Suprapubic skin (tissue), 4 donors: ENCODE measurements around the gene SLC35A4. TPM values are rescaled to one million over a fixed set of nuclear protein-coding genes. Genes with fewer than 3 reads are reported as not detected.

Experiments
- DNase-seq, 2 donors: peaks; one replicate each; pipeline ENCODE4 v3.0.0-alpha.2; 2019; ENCODE audit warnings: low spot score in 2 of 2
- H3K27ac ChIP-seq: fragments of 200-600 bp; sonication (generic); one replicate; pipeline ENCODE4 v1.5.1; 2019
- H3K27me3 ChIP-seq: fragments of 200-600 bp; sonication (generic); one replicate; pipeline ENCODE4 v1.5.1; 2019
- H3K36me3 ChIP-seq: fragments of 200-600 bp; sonication (generic); one replicate; pipeline ENCODE4 v1.5.1; 2019
- H3K4me1 ChIP-seq: fragments of 200-600 bp; sonication (generic); one replicate; pipeline ENCODE4 v1.5.1; 2019
- H3K4me3 ChIP-seq: fragments of 200-600 bp; sonication (generic); one replicate; pipeline ENCODE4 v1.5.1; 2019; ENCODE audit warnings: mild to moderate bottlenecking
- H3K9me3 ChIP-seq: fragments of 200-600 bp; sonication (generic); one replicate; pipeline ENCODE4 v1.5.1; 2019
- CTCF ChIP-seq, 2 donors: fragments of 200-600 bp in 1 of 2; fragments of 450-650 bp in 1 of 2; sonication (generic) in 1 of 2; IDR thresholded peaks; one replicate each; pipeline ENCODE4 v1.5.1; 2016 to 2019; ENCODE audit warnings: antibody characterized with exemption in 2 of 2, mild to moderate bottlenecking in 1 of 2, moderate library complexity in 1 of 2
- EP300 ChIP-seq: sonication (generic); formaldehyde crosslinking; IDR thresholded peaks from one replicate; pipeline ENCODE4 v1.6.1; 2017; ENCODE audit warnings: antibody characterized with exemption
- POLR2A ChIP-seq, 2 donors: fragments of 450-650 bp; IDR thresholded peaks; one replicate each; pipeline ENCODE4 v1.6.1; 2017; ENCODE audit warnings: antibody characterized with exemption in 2 of 2, mild to moderate bottlenecking in 2 of 2, moderate library complexity in 2 of 2
- POLR2AphosphoS5 ChIP-seq, 3 donors: sonication (generic); formaldehyde crosslinking; IDR thresholded peaks; one replicate each; pipeline ENCODE4 v1.6.1; 2017; ENCODE audit warnings: antibody characterized with exemption in 3 of 3
- WGBS: methylation state at CpG from one replicate; pipeline ENCODE4 v1.1.5; 2018; 5-methylcytosine and 5-hydroxymethylcytosine counted together
- total RNA-seq, 4 donors: library from RNA; depleted of rRNA; stranded (reverse); fragments of >200 nt; gene quantifications; one replicate each; pipeline ENCODE4 v1.1.0, GENCODE V29; 2016

The SLC35A4 gene
- total RNA-seq, 4 donors from 2014 or later = 30.7 to 85.0 (median 63.1) TPM

- Histone ChIP-seq H3K27me3 (no peaks in the 10 kb centered on the region), H3K9me3 (no peaks in the 10 kb centered on the region), H3K4me3 (no peak overlapping the region), H3K27ac (peak overlapping the region; percentile 97), H3K36me3 (peaks cover 34% of the 10 kb centered on the region), H3K4me1 (peaks cover 44% of the 10 kb centered on the region)
- TF ChIP-seq CTCF (IDR thresholded peaks at IDR 0.05) = no peak
- no peak for TF ChIP-seq EP300
- TF ChIP-seq POLR2AphosphoS5 (IDR thresholded peaks at IDR 0.05) = no peak
- TF ChIP-seq POLR2A (IDR thresholded peaks at IDR 0.05) = no peak
- DNase-seq = peak; percentile 69 to 82
- WGBS = 56% methylated on average over 2 of the region's 3 CpGs
Measured at GRCh38 chr5:140549237-140550144, 15.1 kb upstream of the SLC35A4 start.

GRCh38 chr5:140550147-140551079 lies 14.2 kb upstream of the SLC35A4 start:
- 86% methylated on average over 10 of the region's 11 CpGs for WGBS
- Histone ChIP-seq H3K9me3 (no peaks in the 10 kb centered on the region), H3K4me1 (peaks cover 53% of the 10 kb centered on the region), H3K4me3 (no peak overlapping the region), H3K36me3 (peaks cover 32% of the 10 kb centered on the region), H3K27ac (no peak overlapping the region), H3K27me3 (no peaks in the 10 kb centered on the region)
- TF ChIP-seq POLR2AphosphoS5 (IDR thresholded peaks at IDR 0.05) (no peak), CTCF (IDR thresholded peaks at IDR 0.05) (no peak), EP300 (no peak), POLR2A (IDR thresholded peaks at IDR 0.05) (no peak)
- peak in 1 of 2 donors; percentile 70 for DNase-seq

GRCh38 chr5:140551872-140552271 lies 12.8 kb upstream of the SLC35A4 start:
- no peak for DNase-seq
- Histone ChIP-seq H3K27ac (no peak overlapping the region), H3K4me3 (no peak overlapping the region), H3K4me1 (peaks cover 62% of the 10 kb centered on the region), H3K27me3 (no peaks in the 10 kb centered on the region), H3K9me3 (no peaks in the 10 kb centered on the region), H3K36me3 (peaks cover 32% of the 10 kb centered on the region)
- WGBS = 75% methylated on average over 4 of the region's 4 CpGs
- no peak for TF ChIP-seq POLR2A (IDR thresholded peaks at IDR 0.05)
- no peak for TF ChIP-seq EP300
- no peak for TF ChIP-seq POLR2AphosphoS5 (IDR thresholded peaks at IDR 0.05)
- TF ChIP-seq CTCF (IDR thresholded peaks at IDR 0.05) = no peak

DNA sequence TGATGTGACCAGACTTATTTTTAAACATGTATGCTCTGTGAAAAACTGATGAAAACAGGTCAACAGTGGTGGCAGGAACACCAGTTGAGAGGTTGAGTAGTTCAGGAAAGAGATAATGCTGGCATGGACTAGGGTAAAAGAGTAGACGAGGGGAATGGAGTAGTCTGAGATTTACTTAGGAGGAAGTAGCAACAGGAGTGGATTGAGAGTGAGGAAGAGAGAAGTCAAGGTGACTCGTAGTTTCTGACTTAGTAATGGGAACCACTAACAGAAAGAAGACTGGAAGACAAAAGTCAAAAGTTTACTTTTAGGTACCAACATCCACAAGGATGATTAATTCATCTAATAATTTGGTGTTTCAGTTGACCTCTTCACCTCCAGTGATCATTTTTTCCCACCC lies 11.0 kb upstream of the SLC35A4 start:
- DNase-seq = no peak
- H3K36me3 ChIP-seq = peaks cover 32% of the 10 kb centered on the region
- TF ChIP-seq POLR2AphosphoS5 (IDR thresholded peaks at IDR 0.05) (no peak), EP300 (no peak), POLR2A (IDR thresholded peaks at IDR 0.05) (no peak), CTCF (IDR thresholded peaks at IDR 0.05) (no peak)
- H3K27me3 ChIP-seq = no peaks in the 10 kb centered on the region
- H3K4me1 ChIP-seq = peaks cover 48% of the 10 kb centered on the region
- no peak overlapping the region for H3K4me3 ChIP-seq
- no peaks in the 10 kb centered on the region for H3K9me3 ChIP-seq
- 78% methylated on average over 2 of the region's 2 CpGs for WGBS
- no peak overlapping the region for H3K27ac ChIP-seq
